Measurements from ENCODE around the gene MAMDC4. TPM values are rescaled to one million over a fixed set of nuclear protein-coding genes. Genes with fewer than 3 reads are reported as not detected.

Gene MAMDC4
- total and polyA plus RNA-seq, 2 of the 13 experiments (the other 11 are each of a cell fraction or from before 2014, with no cell fraction given): 6.0 to 6.8 TPM

- TF ChIP-seq NFAT5 (CRISPR knock-in tag; IDR thresholded peaks at IDR 0.05): no peak
- peak; percentile 53; the same call in 1 of the 2 replicates for TF ChIP-seq IRF2 (CRISPR knock-in tag; IDR thresholded peaks at IDR 0.05)
- TF ChIP-seq CENPX (CRISPR knock-in tag; IDR thresholded peaks at IDR 0.05): no peak
- no peak for TF ChIP-seq ZNF530 (CRISPR knock-in tag; IDR thresholded peaks at IDR 0.05; ENCODE audit: low read depth)
- peak; percentile 98 for TF ChIP-seq SP2 (CRISPR knock-in tag; IDR thresholded peaks at IDR 0.05)
- TF ChIP-seq ATF1 (CRISPR knock-in tag; IDR thresholded peaks at IDR 0.05): peak; percentile 68; the same call in 1 of the 2 replicates
- peak; percentile 74; the same call in 1 of the 2 replicates for TF ChIP-seq ZFP90 (CRISPR knock-in tag; IDR thresholded peaks at IDR 0.05; ENCODE audit: borderline replicate concordance)
- peak; percentile 36; the same call in 1 of the 2 replicates for TF ChIP-seq ZNF773 (CRISPR knock-in tag; IDR thresholded peaks at IDR 0.05; ENCODE audit: borderline replicate concordance)
- TF ChIP-seq ZNF703 (CRISPR knock-in tag; IDR thresholded peaks at IDR 0.05; ENCODE audit: borderline replicate concordance): no peak
- TF ChIP-seq ZNF329 (CRISPR knock-in tag; IDR thresholded peaks at IDR 0.05; ENCODE audit: low read depth): no peak
- peak; percentile 65; the same call in 1 of the 2 replicates for TF ChIP-seq ZNF124 (CRISPR knock-in tag; IDR thresholded peaks at IDR 0.05)
- TF ChIP-seq ATF7-NPFF (CRISPR knock-in tag; IDR thresholded peaks at IDR 0.05; ENCODE audit: low read depth): 0 out of 2 replicates have a peak, but pooled peaks have one; percentile 18
- peak; percentile 67; the same call in 1 of the 2 replicates for TF ChIP-seq KMT2B (CRISPR knock-in tag; IDR thresholded peaks at IDR 0.05)
- peak; percentile 65 for TF ChIP-seq HES4 (CRISPR knock-in tag; IDR thresholded peaks at IDR 0.05; ENCODE audit: borderline replicate concordance)
- TF ChIP-seq HIVEP1 (CRISPR knock-in tag; IDR thresholded peaks at IDR 0.05): peak; percentile 20; the same call in 1 of the 2 replicates
- no peak for TF ChIP-seq TRIM22 (IDR thresholded peaks at IDR 0.05)
- no peak for TF ChIP-seq ZNF562 (CRISPR knock-in tag; IDR thresholded peaks at IDR 0.05; ENCODE audit: borderline replicate concordance)
- no peak for TF ChIP-seq ZNF207 (IDR thresholded peaks at IDR 0.05; ENCODE audit: borderline replicate concordance)
- no peak for TF ChIP-seq TCF12 (IDR thresholded peaks at IDR 0.05)
- TF ChIP-seq TCF12 (CRISPR knock-in tag; IDR thresholded peaks at IDR 0.05): 0 out of 2 replicates have a peak, but pooled peaks have one; percentile 27
- peak; percentile 24; the same call in 1 of the 2 replicates for TF ChIP-seq ESRRA (CRISPR knock-in tag; IDR thresholded peaks at IDR 0.05; ENCODE audit: low read depth)
- peak; percentile 58 for TF ChIP-seq IKZF4 (CRISPR knock-in tag; IDR thresholded peaks at IDR 0.05; ENCODE audit: borderline replicate concordance, low read depth, not compliant biosample characterization)
- peak; percentile 62; the same call in 1 of the 2 replicates for TF ChIP-seq HDAC1 (CRISPR knock-in tag; IDR thresholded peaks at IDR 0.05)
- peak; percentile 64; the same call in 1 of the 2 replicates for TF ChIP-seq NR0B2 (CRISPR knock-in tag; IDR thresholded peaks at IDR 0.05)
Measured at GRCh38 chr9:136885950-136886578, 33.9 kb downstream of the MAMDC4 start, which contains the start of gene TRAF2 (continued).
